D721Med (cell line): Measurements from ENCODE around the gene KATNAL2.

Source experiments
- DNase-seq: peaks from one replicate; pipeline ENCODE4 v3.0.0; 2011; ENCODE audit warnings: low spot score; ENCODE audit not compliant: insufficient read length
- FAIRE-seq: peaks from 2 replicates; lab custom pipeline; 2011; peaks lifted over from hg19 to GRCh38; lab: Jason Lieb, UNC
- CTCF ChIP-seq: IDR thresholded peaks from 2 replicates; pipeline ENCODE4 v1.5.1; 2012; ENCODE audit warnings: mild to moderate bottlenecking, control low read depth; ENCODE audit not compliant: insufficient read depth; ENCODE audit errors: missing control alignments

The KATNAL2 gene

GRCh38 chr18:47081578-47081977 lies 164.2 kb downstream of the KATNAL2 start:
- FAIRE-seq: no peak
- no peak for DNase-seq
- TF ChIP-seq CTCF: no peak

GRCh38 chr18:47087676-47088075 lies 170.3 kb downstream of the KATNAL2 start:
- DNase-seq: no peak
- FAIRE-seq: no peak
- TF ChIP-seq CTCF: no peak

- FAIRE-seq: no peak
- TF ChIP-seq CTCF: no peak
- no peak for DNase-seq
These were observed 178.4 kb downstream of the KATNAL2 start for GRCh38 chr18:47095810-47096209.

GRCh38 chr18:47100212-47100831 lies 182.9 kb downstream of the KATNAL2 start:
- FAIRE-seq (peak; percentile 84), DNase-seq (peak; percentile 25)
- TF ChIP-seq CTCF: peak; percentile 75

GRCh38 chr18:47108373-47108772 lies 191.0 kb downstream of the KATNAL2 start:
- TF ChIP-seq CTCF: no peak
- peak; percentile 95 for FAIRE-seq
- DNase-seq: peak; percentile 38

GRCh38 chr18:47108998-47109405 lies 191.6 kb downstream of the KATNAL2 start:
- FAIRE-seq: no peak
- DNase-seq: no peak
- TF ChIP-seq CTCF: no peak

- no peak for FAIRE-seq
- TF ChIP-seq CTCF: no peak
- no peak for DNase-seq
These were observed 192.3 kb downstream of the KATNAL2 start for GRCh38 chr18:47109720-47110119.
